ENCODE data around the gene FGD6.

The FGD6 gene

DNA sequence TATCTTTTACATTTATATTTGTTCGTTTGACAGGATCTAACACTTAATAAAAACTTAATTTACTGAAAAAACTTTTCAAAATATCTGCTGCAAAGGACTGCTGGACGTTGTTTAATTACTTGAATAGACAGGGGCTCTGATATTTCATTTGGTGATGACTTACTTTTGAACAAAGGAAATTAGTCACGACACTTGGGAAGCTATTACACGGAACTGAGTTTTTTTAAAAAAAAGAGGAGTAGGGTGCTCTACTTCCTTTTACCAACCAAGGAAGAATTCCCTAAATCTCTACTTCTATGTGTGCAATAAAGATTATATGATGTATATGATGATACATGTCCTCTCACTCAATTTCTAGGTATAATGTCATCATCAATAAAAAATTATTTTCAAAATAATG, 4.7 kb downstream of the FGD6 start:
- DNase-seq (ENCODE audit: low read depth), result no peak
- no peak overlapping the region for H3K4me3 ChIP-seq (ENCODE audit: low read depth, low read length)
- TF ChIP-seq, protein P1, sequence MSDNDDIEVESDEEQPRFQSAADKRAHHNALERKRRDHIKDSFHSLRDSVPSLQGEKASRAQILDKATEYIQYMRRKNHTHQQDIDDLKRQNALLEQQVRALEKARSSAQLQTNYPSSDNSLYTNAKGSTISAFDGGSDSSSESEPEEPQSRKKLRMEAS (IDR thresholded peaks at IDR 0.05; ENCODE audit: low read depth, low read length), result no peak
- TF ChIP-seq CTCF (IDR thresholded peaks at IDR 0.05; ENCODE audit: low read depth, low read length), result no peak
- no peak for TF ChIP-seq MYC (IDR thresholded peaks at IDR 0.05; ENCODE audit: low read depth, low read length)
- TF ChIP-seq POLR2A (IDR thresholded peaks at IDR 0.05; ENCODE audit: extremely low read depth, insufficient read length), result no peak

DNA sequence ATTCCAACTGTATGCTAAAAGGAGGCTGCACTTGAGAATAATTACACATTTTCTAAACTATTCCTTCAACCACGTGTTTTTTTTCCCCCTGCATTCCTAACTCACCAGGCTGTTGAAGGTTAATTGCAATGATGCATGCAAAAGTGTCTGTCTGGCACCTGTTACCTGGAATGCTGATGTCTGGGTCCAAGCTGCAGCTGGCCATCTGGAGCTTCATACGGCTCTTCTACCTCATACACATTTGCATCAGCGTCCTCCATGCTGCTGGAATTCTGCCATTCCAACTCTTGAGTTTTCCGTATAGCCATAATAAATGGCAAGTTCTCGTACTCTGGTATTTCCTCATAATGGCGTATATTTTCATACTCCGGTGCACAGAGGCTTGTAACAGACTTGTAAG, 8.6 kb downstream of the FGD6 start:
- DNase-seq (ENCODE audit: low read depth), result no peak
- TF ChIP-seq CTCF (IDR thresholded peaks at IDR 0.05; ENCODE audit: low read depth, low read length) (no peak), POLR2A (IDR thresholded peaks at IDR 0.05; ENCODE audit: extremely low read depth, insufficient read length) (no peak), MYC (IDR thresholded peaks at IDR 0.05; ENCODE audit: low read depth, low read length) (no peak)
- TF ChIP-seq, protein P1 (IDR thresholded peaks at IDR 0.05; ENCODE audit: low read depth, low read length), result no peak
- no peak overlapping the region for H3K4me3 ChIP-seq (ENCODE audit: low read depth, low read length)

DNA sequence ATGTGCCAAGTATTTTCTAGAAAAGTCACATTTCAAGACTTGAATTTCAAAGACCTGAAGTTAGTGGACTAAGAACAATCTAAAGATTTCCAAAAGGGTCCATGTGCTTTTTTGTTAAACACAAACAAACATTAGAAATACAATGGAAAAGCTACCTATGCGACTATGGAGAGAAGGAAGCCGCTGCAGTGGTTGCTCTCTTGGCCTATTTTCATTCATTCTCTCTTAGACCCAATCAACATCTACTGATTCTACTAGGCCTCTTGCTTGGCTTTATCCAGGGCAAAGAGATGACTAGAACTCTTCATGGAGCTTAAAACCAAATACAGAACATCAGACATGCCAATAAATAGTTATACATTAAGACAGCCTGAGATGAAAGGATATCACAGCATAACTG, 9.9 kb downstream of the FGD6 start:
- TF ChIP-seq POLR2A (IDR thresholded peaks at IDR 0.05; ENCODE audit: extremely low read depth, insufficient read length) (no peak), CTCF (IDR thresholded peaks at IDR 0.05; ENCODE audit: low read depth, low read length) (no peak), MYC (IDR thresholded peaks at IDR 0.05; ENCODE audit: low read depth, low read length) (no peak)
- TF ChIP-seq, protein P1 (IDR thresholded peaks at IDR 0.05; ENCODE audit: low read depth, low read length), result no peak
- DNase-seq (ENCODE audit: low read depth), result no peak
- H3K4me3 ChIP-seq (ENCODE audit: low read depth, low read length), result no peak overlapping the region

DNA sequence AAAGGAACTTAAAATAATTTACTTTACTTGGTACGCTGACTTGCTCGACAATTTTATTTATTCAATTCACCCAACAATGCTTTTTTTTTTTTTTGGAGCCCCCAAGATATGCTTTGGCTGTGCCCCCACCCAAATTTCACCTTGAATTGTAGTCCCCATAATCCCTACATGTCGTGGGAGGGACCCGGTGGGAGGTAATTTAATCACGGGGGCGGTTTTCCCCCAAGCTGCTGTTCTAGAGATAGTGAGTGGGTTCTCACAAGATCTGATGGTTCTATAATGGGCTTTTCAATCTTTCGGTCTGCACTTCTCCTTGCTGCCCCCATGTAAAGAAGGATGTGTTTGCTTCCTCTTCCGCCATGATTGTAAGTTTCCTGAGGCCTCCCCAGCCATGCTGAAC, 10.4 kb downstream of the FGD6 start:
- DNase-seq (ENCODE audit: low read depth), result no peak
- TF ChIP-seq, protein P1 (IDR thresholded peaks at IDR 0.05; ENCODE audit: low read depth, low read length), result no peak
- TF ChIP-seq POLR2A (IDR thresholded peaks at IDR 0.05; ENCODE audit: extremely low read depth, insufficient read length) (no peak), MYC (IDR thresholded peaks at IDR 0.05; ENCODE audit: low read depth, low read length) (no peak), CTCF (IDR thresholded peaks at IDR 0.05; ENCODE audit: low read depth, low read length) (no peak)
- no peak overlapping the region for H3K4me3 ChIP-seq (ENCODE audit: low read depth, low read length)

GRCh38 chr12:95205685-95206084, 11.6 kb downstream of the FGD6 start:
- H3K4me3 ChIP-seq (ENCODE audit: low read depth, low read length), result no peak overlapping the region
- no peak for DNase-seq (ENCODE audit: low read depth)
- no peak for TF ChIP-seq MYC (IDR thresholded peaks at IDR 0.05; ENCODE audit: low read depth, low read length)
- TF ChIP-seq, protein P1 (IDR thresholded peaks at IDR 0.05; ENCODE audit: low read depth, low read length), result no peak
- TF ChIP-seq POLR2A (IDR thresholded peaks at IDR 0.05; ENCODE audit: extremely low read depth, insufficient read length), result no peak
- no peak for TF ChIP-seq CTCF (IDR thresholded peaks at IDR 0.05; ENCODE audit: low read depth, low read length)
